ENCODE results near the gene SAG.
"Not testable (repeated sequence)": the region's sequence is repeated elsewhere in the genome, so short reads cannot be mapped to it uniquely, and the experiment has no call there.

The SAG gene

DNA sequence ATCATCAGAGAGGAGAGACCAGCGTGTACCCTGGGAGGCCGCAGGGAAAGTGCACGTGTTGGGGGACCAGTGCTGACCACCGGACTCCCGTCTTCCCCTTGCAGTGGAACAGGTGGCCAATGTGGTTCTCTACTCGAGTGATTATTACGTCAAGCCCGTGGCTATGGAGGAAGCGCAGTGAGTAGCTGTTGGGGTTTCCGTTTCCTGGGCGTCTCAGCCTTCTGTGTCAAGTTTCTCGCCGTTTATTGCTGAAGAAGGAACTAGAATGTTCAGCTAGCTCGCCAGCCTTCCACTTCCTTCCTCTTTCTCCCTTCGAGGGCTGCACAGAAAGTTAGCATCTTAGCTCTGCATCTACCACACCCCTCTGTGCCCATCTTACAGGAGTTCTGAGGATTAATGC is 23.9 kb downstream of the SAG start:
- peak; percentile 30 to 38 for DNase-seq (ENCODE audit: low read depth in 2 of 2)

GRCh38 chr2:233332125-233332524 is 24.5 kb downstream of the SAG start:
- no peak for DNase-seq (ENCODE audit: low read depth in 2 of 2)

DNA sequence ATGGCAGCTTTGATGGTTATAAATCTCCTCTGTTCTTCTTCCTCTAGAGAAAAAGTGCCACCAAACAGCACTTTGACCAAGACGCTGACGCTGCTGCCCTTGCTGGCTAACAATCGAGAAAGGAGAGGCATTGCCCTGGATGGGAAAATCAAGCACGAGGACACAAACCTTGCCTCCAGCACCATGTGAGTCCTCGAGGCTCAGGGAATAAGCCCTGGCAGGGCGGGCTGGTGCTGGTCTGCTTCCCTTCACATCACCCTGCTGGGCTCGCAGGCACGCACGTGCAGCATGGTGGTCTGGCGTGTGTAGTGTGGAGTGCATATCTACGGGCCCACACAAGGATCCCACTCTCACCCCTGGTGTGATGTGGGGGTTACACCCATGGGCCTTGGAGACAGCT is 27.3 kb downstream of the SAG start:
- no peak for DNase-seq (ENCODE audit: low read depth in 2 of 2)

- DNase-seq (ENCODE audit: low read depth in 2 of 2) = not testable (repeated sequence)
Observed at GRCh38 chr2:233336091-233336490, 28.5 kb downstream of the SAG start.

- no peak for DNase-seq (ENCODE audit: low read depth in 2 of 2)
Observed at GRCh38 chr2:233336541-233336940, 28.9 kb downstream of the SAG start.

GRCh38 chr2:233338046-233338445 is 30.4 kb downstream of the SAG start:
- DNase-seq (ENCODE audit: low read depth in 2 of 2) = no peak

DNA sequence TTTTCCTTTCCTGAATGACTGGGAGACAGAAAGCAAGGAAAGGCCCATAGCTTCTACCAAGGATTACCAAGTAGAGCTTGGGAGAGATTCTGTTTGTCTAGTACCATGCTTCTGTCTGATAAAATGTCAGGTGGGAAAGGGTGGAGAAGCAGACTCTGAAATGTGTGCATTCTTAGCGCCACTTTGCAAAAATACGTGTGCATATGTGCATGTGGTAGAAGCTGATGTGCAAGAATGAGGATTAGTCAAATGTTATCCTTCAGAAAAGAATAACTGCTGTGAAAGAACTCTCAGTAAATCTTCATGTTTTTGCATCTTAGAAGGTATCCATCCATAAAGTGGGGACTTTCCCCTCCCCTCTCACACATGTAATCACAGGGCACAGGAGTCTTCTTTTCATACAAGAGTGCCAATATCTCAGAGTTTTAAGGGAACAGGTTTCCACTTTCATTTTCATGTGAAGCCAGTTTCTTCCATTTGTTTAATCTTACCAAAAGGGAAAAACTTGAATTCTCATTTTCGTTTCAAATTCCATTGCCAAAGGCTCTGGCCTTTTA is 31.3 kb downstream of the SAG start:
- DNase-seq (ENCODE audit: low read depth in 2 of 2) = no peak

DNA sequence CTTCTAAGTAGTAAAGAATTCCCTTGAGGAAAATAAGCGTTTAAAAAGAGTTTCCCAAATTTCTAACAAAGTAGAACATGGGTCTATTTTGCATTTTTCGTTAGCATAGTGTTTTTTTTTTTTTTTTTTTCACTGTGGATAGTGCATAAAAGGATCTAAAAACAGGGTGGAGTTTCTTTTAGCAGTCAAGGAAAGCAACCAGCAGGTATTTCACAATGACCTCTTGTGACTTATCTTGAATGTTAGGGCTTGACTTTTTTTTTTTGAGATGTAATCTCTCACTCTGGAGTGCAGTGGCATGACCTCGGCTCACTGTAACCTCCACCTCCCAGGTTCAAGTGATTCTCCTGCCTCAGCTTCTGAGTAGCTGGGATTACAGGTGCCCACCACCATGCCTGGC is 31.8 kb downstream of the SAG start:
- no peak for DNase-seq (ENCODE audit: low read depth in 2 of 2)

GRCh38 chr2:233341296-233341695 is 33.7 kb downstream of the SAG start:
- DNase-seq (ENCODE audit: low read depth in 2 of 2) = no peak

DNA sequence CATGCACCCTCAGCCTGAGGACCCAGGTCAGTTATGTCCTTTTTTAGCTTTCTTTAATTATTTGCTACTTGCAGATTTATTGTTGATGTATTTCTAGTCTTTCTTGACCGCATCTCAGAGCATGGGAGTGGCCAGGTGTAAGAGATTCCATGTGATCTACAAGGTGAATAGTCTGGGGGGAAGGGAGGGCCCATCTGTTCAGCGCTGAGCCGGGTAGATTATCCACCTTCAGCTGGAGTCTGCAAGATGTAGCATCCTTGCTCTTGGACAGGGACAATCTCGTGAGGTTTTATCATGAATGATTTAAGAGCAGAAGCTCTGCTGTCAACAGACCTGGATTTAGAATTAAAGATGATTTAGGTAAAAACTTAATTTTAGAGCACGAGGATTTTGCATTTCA is 34.7 kb downstream of the SAG start:
- no peak for DNase-seq (ENCODE audit: low read depth in 2 of 2)

- DNase-seq (ENCODE audit: low read depth in 2 of 2) = no peak
Observed at GRCh38 chr2:233343171-233343705, 35.6 kb downstream of the SAG start.

DNA sequence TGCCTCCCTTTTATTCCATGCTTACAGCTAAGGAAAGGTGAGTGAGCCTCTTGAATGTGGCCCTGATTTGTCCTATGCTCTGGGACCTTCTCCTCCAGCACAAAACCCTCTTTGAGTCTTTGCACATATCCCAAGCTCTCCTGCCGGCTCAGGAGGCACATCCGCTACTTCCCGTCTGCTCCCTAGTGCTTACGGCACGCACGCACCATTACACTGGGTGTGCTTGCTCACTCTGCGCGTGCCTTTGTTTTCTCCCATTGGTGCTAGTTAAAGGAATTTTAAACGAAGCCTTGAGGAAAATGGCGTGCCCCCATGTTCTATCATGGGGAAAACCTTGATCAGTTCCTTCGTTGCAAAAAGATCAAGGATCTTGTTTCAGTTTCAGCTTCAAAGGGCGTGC is 38.8 kb downstream of the SAG start:
- DNase-seq (ENCODE audit: low read depth in 2 of 2) = no peak

GRCh38 chr2:233346930-233347329 is 39.3 kb downstream of the SAG start:
- no peak for DNase-seq (ENCODE audit: low read depth in 2 of 2)

DNA sequence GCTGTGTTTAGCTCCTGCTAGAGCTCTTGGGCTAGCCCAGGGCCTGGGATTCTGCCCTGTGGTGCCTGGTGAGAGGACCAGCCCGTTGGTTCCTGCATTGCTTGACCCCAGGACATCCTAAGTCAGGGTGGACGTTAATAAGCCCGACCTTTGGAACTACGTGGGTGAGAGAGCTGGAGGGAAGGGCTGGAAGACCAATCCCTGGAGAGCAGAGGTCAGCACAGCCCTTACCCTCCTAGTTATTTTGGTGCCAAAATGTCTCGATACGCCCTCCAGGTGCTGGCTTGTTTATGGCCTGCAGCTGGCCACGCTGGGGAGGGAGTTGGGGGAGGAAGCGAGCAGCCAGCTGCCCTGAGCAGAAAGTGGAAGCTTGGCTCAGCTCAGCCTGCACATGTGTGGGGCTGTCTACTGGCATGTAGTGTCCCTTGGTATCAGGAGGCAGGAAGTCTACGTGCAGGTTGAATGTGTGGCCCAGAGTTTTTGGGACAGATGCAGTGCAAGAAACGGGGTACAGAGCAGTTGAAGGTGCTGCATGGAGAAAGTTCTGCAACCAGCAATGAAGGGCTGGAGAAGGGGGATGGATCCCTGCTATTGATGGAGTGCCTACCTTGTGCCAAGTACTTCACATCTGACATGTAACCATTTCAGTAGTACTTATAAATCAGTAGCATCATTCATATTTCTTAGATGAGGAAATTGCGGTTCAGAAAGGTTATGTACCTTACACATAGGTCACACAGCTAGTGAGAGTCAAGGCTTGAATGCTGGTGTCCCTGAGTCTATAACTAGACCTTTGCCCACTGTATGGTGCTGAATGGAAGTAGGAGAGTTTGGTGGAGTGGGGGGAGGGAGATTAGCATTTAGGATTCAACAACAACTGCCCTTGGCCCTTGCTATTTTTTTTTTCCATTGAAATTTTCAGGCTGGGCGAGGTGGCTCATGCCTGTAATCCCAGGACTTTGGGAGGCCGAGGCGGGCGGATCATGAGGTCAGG is 41.7 kb downstream of the SAG start:
- no peak for DNase-seq (ENCODE audit: low read depth in 2 of 2)

GRCh38 chr2:233350708-233351107 is 43.1 kb downstream of the SAG start:
- DNase-seq (ENCODE audit: low read depth in 2 of 2) = no peak

DNA sequence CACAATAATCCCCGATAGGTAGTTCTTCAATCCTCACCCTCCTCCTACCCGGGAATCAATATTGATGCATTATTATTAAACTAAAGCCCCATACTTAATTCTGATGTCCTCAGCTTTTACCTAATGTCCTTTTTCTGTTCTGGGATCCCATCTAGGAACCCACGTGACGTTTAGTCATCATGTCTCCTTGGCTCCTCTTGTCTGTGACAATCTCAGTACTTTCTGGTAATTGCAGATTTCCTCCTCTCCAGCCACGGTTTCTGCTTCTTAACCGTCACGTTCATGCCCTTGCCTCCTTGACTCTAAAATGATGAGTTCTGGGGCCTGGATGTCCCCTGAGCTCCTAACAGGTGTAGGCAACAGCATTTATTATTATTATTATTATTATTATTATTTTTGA is 43.8 kb downstream of the SAG start:
- DNase-seq (ENCODE audit: low read depth in 2 of 2) = no peak

GRCh38 chr2:233352141-233352842 is 44.7 kb downstream of the SAG start:
- DNase-seq (ENCODE audit: low read depth in 2 of 2) = no peak

DNA sequence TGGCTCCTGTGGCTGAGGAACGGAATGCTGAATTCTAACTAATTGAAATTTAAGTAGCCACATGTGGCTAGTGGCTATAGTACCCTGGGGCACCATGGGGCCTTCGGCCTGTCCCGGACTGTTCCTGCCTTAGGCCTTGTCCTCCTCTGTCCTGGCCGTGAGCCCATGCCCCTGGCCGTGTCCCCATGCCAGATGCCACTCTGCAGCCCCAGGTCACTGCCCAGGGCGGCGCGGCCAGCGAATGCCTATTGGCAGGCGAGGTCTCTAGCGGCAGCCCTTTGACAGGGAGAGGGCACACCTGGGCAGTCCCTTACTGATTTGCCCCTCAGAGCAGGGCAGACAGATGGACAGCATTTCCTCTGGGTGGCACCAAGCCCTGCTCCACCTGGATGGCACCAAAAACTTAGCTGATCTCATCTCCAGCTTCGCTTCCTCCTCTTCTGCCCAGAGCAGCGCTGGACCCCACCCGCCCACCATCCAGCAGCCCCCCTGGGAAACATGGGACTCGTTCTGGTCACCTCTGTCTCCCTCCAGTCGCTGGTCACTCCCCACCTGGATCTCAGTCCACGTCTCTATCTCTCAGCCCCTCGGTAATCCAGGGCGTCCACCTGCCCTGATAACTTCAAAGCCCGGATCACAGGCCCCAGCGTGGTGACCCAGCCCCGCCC is 45.6 kb downstream of the SAG start:
- no peak for DNase-seq (ENCODE audit: low read depth in 2 of 2)

GRCh38 chr2:233353769-233354499 is 46.3 kb downstream of the SAG start, which contains the start of gene DGKD:
TSS of gene DGKD (plus strand) at chr2:233354494. CDS start at chr2:233354519, 25 bp downstream.
- peak; percentile 67 to 68 for DNase-seq (ENCODE audit: low read depth in 2 of 2)

- DNase-seq (ENCODE audit: low read depth in 2 of 2) = no peak
Observed at GRCh38 chr2:233354500-233354924, 46.9 kb downstream of the SAG start.

DNA sequence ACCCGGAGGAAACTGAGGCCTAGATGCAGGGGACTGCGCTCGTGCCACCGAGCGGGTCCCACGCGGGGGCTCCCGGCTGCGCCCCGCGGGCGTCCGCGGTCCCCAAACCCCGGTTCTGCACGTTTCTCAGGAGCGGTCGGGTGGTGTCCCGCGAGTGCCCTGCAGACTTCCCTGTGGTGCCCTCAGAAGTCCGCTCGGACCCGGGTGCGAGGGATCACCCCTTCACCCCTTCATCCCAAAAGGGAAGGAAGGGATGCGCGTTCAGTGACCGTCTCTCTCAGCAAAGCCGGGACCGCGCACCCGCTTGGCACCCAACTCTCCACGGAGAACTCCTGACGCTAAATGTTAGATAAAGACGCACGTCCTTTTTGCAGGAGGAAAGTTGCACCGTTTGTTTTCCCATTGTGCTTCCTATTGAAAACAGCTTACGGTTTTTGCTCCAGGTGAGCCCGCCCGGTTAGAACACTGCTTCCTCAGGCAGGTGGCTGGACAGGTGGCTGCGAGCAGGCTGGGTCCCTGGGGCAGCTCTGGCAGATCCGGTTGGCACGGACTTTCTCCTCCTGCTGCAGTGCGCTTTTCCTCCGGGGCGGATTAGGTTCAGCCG is 47.5 kb downstream of the SAG start:
- no peak for DNase-seq (ENCODE audit: low read depth in 2 of 2)
